Endodermal cell (in vitro differentiated cells): Measurements from ENCODE around the gene LONRF2. TPM values are rescaled to one million over a fixed set of nuclear protein-coding genes. Genes with fewer than 3 reads are reported as not detected.

Experiments
- DNase-seq: peaks from one replicate; pipeline ENCODE4 v3.0.0-alpha.2; 2017
- H3K27ac ChIP-seq: 2 replicates; pipeline ENCODE4 v1.5.1; 2013; ENCODE audit warnings: mild to moderate bottlenecking, low read depth, low read length, moderate library complexity
- H3K27me3 ChIP-seq: 2 replicates; pipeline ENCODE4 v1.6.1; 2013; ENCODE audit warnings: mild to moderate bottlenecking, low read length, moderate library complexity; ENCODE audit not compliant: insufficient read depth, control insufficient read depth, poor library complexity, severe bottlenecking
- H3K36me3 ChIP-seq: 2 replicates; pipeline ENCODE4 v1.7.0; 2013; ENCODE audit warnings: mild to moderate bottlenecking, low read length, moderate library complexity; ENCODE audit not compliant: control insufficient read depth, insufficient read depth
- H3K4me1 ChIP-seq: one replicate; pipeline ENCODE4 v1.7.0; 2013; ENCODE audit warnings: low read length; ENCODE audit not compliant: control insufficient read depth, insufficient read depth
- H3K4me3 ChIP-seq: 2 replicates; pipeline ENCODE4 v1.5.1; 2013; ENCODE audit warnings: mild to moderate bottlenecking, low read length, moderate library complexity
- H3K9ac ChIP-seq: 2 replicates; pipeline ENCODE4 v1.6.1; 2013; ENCODE audit warnings: mild to moderate bottlenecking, low read length, moderate library complexity; ENCODE audit not compliant: poor library complexity, severe bottlenecking; ENCODE audit errors: extremely low read depth
- H3K9me3 ChIP-seq: 2 replicates; pipeline ENCODE4 v1.6.1; 2013; ENCODE audit warnings: mild to moderate bottlenecking, low read length, moderate library complexity; ENCODE audit not compliant: control insufficient read depth
- H3K27ac Mint-ChIP-seq: 2 replicates; pipeline ENCODE4 v1.8.0; 2020; ENCODE audit warnings: mixed read lengths
- H3K27me3 Mint-ChIP-seq: 2 replicates; pipeline ENCODE4 v1.8.0; 2021; ENCODE audit warnings: mild to moderate bottlenecking, mixed read lengths; ENCODE audit not compliant: insufficient read depth
- H3K36me3 Mint-ChIP-seq: 2 replicates; pipeline ENCODE4 v1.8.0; 2020; ENCODE audit warnings: low read depth, mixed read lengths
- H3K4me1 Mint-ChIP-seq: 2 replicates; pipeline ENCODE4 v1.8.0; 2020; ENCODE audit warnings: mixed read lengths
- H3K4me3 Mint-ChIP-seq: 2 replicates; pipeline ENCODE4 v1.8.0; 2020; ENCODE audit warnings: mild to moderate bottlenecking, moderate library complexity, mixed read lengths
- H3K9me3 Mint-ChIP-seq: 2 replicates; pipeline ENCODE4 v1.8.0; 2020; ENCODE audit warnings: mild to moderate bottlenecking, mixed read lengths
- WGBS, 2 experiments: methylation state at CpG; one replicate each; pipeline versions ENCODE4 v1.1.5 to v1.1.7; 2013; ENCODE audit warnings: missing lambda C conversion rate in 2 of 2, mixed read lengths in 1 of 2; ENCODE audit not compliant: insufficient coverage in 1 of 2, insufficient read length in 1 of 2; 5-methylcytosine and 5-hydroxymethylcytosine counted together
- total RNA-seq, 2 donors: library from RNA; stranded (reverse); fragmentation: NEBNext Ultra II Directional in 1 of 2; extraction: Animal tissue kit (Norgen Biotek cat#: 25700) in 1 of 2; gene quantifications; 2 replicates in 1 of 2; 3 replicates in 1 of 2; pipeline ENCODE4 v1.2.1, GENCODE V29; 2021
- TF ChIP-seq, protein P1 (sequence below): fragments of 200-600 bp; sonication (generic); conservative IDR thresholded peaks from 2 replicates; pipeline ENCODE4 v1.5.0; 2021; ENCODE audit warnings: antibody characterized with exemption, mild to moderate bottlenecking

The LONRF2 gene
- total RNA-seq, 2 donors from 2014 or later, result 0.40 to 0.71 TPM

DNA sequence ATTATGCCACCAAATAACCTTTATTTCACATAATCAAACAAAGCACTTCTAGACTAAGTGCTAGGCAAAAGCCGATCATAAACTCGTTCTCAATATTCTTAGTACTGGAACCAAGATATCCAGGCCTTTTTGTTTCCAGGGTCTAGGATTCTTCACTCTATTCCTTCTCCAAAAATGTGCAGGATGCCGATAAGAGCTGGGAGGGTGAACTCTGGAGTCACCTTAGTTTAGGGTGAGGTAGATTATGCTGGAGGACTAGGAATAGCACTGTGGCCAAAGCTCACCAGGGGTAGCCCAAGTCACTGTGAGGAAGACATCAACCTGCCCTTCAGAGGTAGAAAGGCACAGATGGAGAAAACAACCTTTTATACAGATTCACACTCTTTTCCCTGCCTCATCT lies 37.3 kb downstream of the LONRF2 start:
- no peak overlapping the region for H3K27ac Mint-ChIP-seq
- 57 to 64% methylated on average over 2 to 3 of the region's 3 CpGs for WGBS, 2 experiments
- H3K9ac ChIP-seq, result no peak overlapping the region
- no peak overlapping the region for H3K4me3 Mint-ChIP-seq
- no peak overlapping the region for H3K27ac ChIP-seq
- H3K27me3 ChIP-seq, result no peaks in the 10 kb centered on the region
- TF ChIP-seq, protein P1, sequence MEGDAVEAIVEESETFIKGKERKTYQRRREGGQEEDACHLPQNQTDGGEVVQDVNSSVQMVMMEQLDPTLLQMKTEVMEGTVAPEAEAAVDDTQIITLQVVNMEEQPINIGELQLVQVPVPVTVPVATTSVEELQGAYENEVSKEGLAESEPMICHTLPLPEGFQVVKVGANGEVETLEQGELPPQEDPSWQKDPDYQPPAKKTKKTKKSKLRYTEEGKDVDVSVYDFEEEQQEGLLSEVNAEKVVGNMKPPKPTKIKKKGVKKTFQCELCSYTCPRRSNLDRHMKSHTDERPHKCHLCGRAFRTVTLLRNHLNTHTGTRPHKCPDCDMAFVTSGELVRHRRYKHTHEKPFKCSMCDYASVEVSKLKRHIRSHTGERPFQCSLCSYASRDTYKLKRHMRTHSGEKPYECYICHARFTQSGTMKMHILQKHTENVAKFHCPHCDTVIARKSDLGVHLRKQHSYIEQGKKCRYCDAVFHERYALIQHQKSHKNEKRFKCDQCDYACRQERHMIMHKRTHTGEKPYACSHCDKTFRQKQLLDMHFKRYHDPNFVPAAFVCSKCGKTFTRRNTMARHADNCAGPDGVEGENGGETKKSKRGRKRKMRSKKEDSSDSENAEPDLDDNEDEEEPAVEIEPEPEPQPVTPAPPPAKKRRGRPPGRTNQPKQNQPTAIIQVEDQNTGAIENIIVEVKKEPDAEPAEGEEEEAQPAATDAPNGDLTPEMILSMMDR, result no peak
- no peaks in the 10 kb centered on the region for H3K4me1 ChIP-seq
- H3K9me3 ChIP-seq, result no peaks in the 10 kb centered on the region
- H3K4me1 Mint-ChIP-seq, result peaks cover 2% of the 10 kb centered on the region
- H3K36me3 Mint-ChIP-seq, result no peaks in the 10 kb centered on the region
- H3K4me3 ChIP-seq, result no peak overlapping the region
- H3K27me3 Mint-ChIP-seq, result no peaks in the 10 kb centered on the region
- DNase-seq, result no peak
- no peaks in the 10 kb centered on the region for H3K36me3 ChIP-seq
- H3K9me3 Mint-ChIP-seq, result no peaks in the 10 kb centered on the region

DNA sequence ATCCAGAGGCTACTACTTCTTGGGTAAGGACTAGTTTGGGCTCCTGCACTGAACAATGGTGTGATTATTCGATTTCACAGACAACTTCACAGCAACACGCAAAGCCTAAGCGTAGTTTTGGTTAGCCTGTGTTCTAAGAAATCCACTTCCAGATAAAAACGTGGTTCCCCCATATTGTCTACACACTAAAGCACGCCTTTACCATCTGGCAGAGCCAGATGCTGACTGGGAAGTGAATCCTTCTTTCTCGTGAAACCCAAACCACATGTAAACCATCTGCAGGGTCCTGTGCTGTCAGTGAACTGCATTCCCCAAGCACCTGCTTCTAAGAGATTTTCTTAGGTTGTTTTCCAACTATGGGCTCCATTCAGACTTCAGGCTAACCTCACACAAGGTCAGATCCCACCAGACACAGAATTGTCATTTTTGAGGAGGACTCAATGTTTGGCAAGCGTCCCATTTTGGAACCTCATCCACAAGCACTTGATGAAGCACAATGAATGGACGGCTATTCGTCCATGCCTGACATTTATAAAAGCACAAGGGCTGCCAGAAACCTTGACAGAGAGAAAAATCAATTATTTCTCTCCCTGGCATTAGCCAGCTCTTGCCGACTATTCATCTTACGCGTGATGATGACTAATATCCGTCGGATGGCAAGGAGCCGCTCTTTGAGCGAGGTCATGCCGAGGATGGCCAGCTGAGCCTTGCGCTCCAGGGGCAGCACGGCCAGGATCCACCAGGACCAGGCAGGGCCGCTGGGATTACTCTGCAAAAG lies 38.4 kb downstream of the LONRF2 start:
- no peak overlapping the region for H3K27ac Mint-ChIP-seq

DNA sequence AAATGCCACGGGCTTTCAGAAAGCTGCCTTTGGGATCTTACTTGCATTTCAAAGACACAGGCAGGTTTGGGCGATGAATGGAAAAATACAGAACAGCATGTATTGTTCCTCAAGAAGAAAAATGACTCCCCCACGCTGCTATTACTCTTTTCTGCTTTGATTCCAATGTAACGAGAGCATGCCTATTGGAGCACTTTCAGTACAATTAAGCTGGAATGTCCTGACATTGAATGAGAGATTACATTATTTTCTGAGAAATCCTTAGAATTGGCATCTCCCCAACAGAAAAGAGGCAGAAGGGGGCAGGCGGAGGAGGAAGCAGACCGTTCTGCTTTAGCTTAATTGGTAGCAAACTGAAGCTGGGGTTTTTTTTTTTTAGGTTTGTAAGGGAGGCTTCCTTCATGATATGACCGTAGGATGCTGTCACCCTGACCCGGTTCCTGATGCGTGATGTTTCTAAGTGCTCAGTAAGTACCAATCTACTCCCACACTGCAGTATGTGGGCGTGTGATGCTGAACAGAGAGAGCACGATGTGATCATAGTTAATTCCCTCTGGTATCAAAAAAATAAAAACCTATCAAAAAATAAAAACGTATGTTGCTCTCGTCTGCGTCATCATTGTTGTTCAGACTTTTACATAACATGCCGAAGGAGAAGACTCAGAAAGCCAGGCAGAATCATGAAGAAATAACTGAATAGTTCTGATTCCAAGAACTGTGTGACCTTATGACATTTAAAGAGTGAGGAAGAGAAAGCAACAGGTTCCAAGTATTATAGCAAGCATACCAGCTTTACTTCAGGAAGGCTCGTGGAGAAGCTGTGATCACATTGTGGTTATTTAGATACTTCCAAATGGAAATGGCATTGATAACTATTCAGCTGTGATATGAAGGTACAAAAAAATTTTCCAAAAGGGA lies 40.5 kb downstream of the LONRF2 start:
- Mint-ChIP-seq H3K4me3 (no peak overlapping the region), H3K36me3 (no peaks in the 10 kb centered on the region), H3K4me1 (peaks cover 2% of the 10 kb centered on the region), H3K27ac (no peak overlapping the region), H3K9me3 (no peaks in the 10 kb centered on the region), H3K27me3 (no peaks in the 10 kb centered on the region)
- no peaks in the 10 kb centered on the region for H3K36me3 ChIP-seq
- no peak overlapping the region for H3K27ac ChIP-seq
- H3K27me3 ChIP-seq, result no peaks in the 10 kb centered on the region
- H3K4me3 ChIP-seq, result no peak overlapping the region
- 75 to 79% methylated on average over 8 to 16 of the region's 16 CpGs for WGBS, 2 experiments
- H3K9me3 ChIP-seq, result no peaks in the 10 kb centered on the region
- no peak overlapping the region for H3K9ac ChIP-seq
- H3K4me1 ChIP-seq, result no peaks in the 10 kb centered on the region
- TF ChIP-seq, protein P1, result no peak
- no peak for DNase-seq

More for the DNA sequence above, 38.4 kb downstream of the LONRF2 start:
- H3K9ac ChIP-seq, result no peak overlapping the region
- no peaks in the 10 kb centered on the region for H3K36me3 ChIP-seq
- no peak overlapping the region for H3K27ac ChIP-seq
- no peak overlapping the region for H3K4me3 Mint-ChIP-seq
- no peaks in the 10 kb centered on the region for H3K27me3 ChIP-seq
- no peaks in the 10 kb centered on the region for H3K9me3 ChIP-seq
- H3K36me3 Mint-ChIP-seq, result no peaks in the 10 kb centered on the region
- no peak for DNase-seq
- no peaks in the 10 kb centered on the region for H3K27me3 Mint-ChIP-seq
- peaks cover 2% of the 10 kb centered on the region for H3K4me1 Mint-ChIP-seq
- WGBS, 2 experiments, result 90 to 97% methylated on average over 18 to 20 of the region's 20 CpGs
- no peaks in the 10 kb centered on the region for H3K4me1 ChIP-seq
- no peak overlapping the region for H3K4me3 ChIP-seq
- no peaks in the 10 kb centered on the region for H3K9me3 Mint-ChIP-seq
- TF ChIP-seq, protein P1, result no peak
